Measurements from ENCODE around the gene PCDH9. TPM values are rescaled to one million over a fixed set of nuclear protein-coding genes. Genes with fewer than 3 reads are reported as not detected.

PCDH9 gene
- total and polyA plus RNA-seq, 2 experiments from 2014 or later: 0.31 to 0.52 TPM

GRCh38 chr13:67131393-67131792 lies 98.7 kb downstream of the PCDH9 start (continued):
- no peak for TF ChIP-seq ZNF462 (CRISPR knock-in tag; IDR thresholded peaks at IDR 0.05)
- TF ChIP-seq, protein P1, sequence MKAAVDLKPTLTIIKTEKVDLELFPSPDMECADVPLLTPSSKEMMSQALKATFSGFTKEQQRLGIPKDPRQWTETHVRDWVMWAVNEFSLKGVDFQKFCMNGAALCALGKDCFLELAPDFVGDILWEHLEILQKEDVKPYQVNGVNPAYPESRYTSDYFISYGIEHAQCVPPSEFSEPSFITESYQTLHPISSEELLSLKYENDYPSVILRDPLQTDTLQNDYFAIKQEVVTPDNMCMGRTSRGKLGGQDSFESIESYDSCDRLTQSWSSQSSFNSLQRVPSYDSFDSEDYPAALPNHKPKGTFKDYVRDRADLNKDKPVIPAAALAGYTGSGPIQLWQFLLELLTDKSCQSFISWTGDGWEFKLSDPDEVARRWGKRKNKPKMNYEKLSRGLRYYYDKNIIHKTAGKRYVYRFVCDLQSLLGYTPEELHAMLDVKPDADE (IDR thresholded peaks at IDR 0.05): no peak
- TF ChIP-seq ZNF114 (CRISPR knock-in tag; IDR thresholded peaks at IDR 0.05): no peak
- TF ChIP-seq CTCF (conservative IDR thresholded peaks at IDR 0.05; ENCODE audit: low read depth in 2 of 2): no peak

DNA sequence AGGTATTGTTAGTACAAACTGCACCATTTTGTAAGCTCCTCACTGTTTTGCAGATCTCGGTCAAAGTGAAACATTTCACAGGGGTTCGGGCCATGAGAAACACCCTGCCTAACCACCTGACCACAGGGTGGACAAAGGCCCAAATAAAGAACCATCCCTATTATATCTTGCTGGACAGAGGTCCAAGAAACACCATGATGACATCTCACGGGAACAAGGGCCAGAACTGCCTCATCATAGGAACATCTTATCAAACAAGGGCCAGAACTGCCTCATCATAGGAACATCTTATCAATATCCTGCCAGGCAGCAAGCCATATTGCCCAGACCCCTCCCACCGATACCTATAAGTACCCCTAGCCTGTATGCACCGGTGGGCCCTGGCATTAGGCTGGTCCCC lies 99.7 kb downstream of the PCDH9 start:
- H3K27me3 ChIP-seq (ENCODE audit: insufficient read depth): no peaks in the 10 kb centered on the region
- H3K27ac ChIP-seq (ENCODE audit: low read depth): no peak overlapping the region
- H3K4me3 ChIP-seq: no peak overlapping the region
- no peaks in the 10 kb centered on the region for H4K20me1 ChIP-seq (replicated peaks; ENCODE audit: insufficient read depth)
- H3K4me1 Mint-ChIP-seq: peaks cover 14% of the 10 kb centered on the region
- no peak overlapping the region for H3K27ac Mint-ChIP-seq
- H3K4me1 ChIP-seq (ENCODE audit: insufficient read depth): no peaks in the 10 kb centered on the region; the same call in none of the 2 replicates
- no peaks in the 10 kb centered on the region for H3K9me3 Mint-ChIP-seq
- H3K27me3 Mint-ChIP-seq (ENCODE audit: insufficient read depth, low read depth, poor library complexity): no peaks in the 10 kb centered on the region
- H3K4me2 ChIP-seq: no peak overlapping the region
- no peak for ATAC-seq
- no peak for DNase-seq (ENCODE audit: low spot score)
- no peaks in the 10 kb centered on the region for H3K36me3 Mint-ChIP-seq (ENCODE audit: low read depth)
- H3K79me2 ChIP-seq (replicated peaks; ENCODE audit: insufficient read depth): no peaks in the 10 kb centered on the region
- no peak overlapping the region for H2AFZ ChIP-seq
- no peak overlapping the region for H3K4me3 Mint-ChIP-seq
- H3K36me3 ChIP-seq (ENCODE audit: insufficient read depth): no peaks in the 10 kb centered on the region
- H3F3A ChIP-seq (replicated peaks; ENCODE audit: low read depth): no peaks in the 10 kb centered on the region
- no peaks in the 10 kb centered on the region for H3K9me2 ChIP-seq (ENCODE audit: insufficient read depth)
- TF ChIP-seq JUNB (IDR thresholded peaks at IDR 0.05; ENCODE audit: unreplicated experiment) (no peak), STAT1 (IDR thresholded peaks at IDR 0.05; ENCODE audit: unreplicated experiment) (no peak), ZNF331 (CRISPR knock-in tag; IDR thresholded peaks at IDR 0.05; ENCODE audit: low read depth) (no peak), POLR2AphosphoS5 (IDR thresholded peaks at IDR 0.05; ENCODE audit: low read depth) (no peak), EZH2phosphoT487 (IDR thresholded peaks at IDR 0.05; ENCODE audit: unreplicated experiment) (no peak)
- TF ChIP-seq, protein P2, sequence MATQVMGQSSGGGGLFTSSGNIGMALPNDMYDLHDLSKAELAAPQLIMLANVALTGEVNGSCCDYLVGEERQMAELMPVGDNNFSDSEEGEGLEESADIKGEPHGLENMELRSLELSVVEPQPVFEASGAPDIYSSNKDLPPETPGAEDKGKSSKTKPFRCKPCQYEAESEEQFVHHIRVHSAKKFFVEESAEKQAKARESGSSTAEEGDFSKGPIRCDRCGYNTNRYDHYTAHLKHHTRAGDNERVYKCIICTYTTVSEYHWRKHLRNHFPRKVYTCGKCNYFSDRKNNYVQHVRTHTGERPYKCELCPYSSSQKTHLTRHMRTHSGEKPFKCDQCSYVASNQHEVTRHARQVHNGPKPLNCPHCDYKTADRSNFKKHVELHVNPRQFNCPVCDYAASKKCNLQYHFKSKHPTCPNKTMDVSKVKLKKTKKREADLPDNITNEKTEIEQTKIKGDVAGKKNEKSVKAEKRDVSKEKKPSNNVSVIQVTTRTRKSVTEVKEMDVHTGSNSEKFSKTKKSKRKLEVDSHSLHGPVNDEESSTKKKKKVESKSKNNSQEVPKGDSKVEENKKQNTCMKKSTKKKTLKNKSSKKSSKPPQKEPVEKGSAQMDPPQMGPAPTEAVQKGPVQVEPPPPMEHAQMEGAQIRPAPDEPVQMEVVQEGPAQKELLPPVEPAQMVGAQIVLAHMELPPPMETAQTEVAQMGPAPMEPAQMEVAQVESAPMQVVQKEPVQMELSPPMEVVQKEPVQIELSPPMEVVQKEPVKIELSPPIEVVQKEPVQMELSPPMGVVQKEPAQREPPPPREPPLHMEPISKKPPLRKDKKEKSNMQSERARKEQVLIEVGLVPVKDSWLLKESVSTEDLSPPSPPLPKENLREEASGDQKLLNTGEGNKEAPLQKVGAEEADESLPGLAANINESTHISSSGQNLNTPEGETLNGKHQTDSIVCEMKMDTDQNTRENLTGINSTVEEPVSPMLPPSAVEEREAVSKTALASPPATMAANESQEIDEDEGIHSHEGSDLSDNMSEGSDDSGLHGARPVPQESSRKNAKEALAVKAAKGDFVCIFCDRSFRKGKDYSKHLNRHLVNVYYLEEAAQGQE (IDR thresholded peaks at IDR 0.05; ENCODE audit: unreplicated experiment): no peak
- TF ChIP-seq, protein P1 (IDR thresholded peaks at IDR 0.05): no peak

Measured in GM23338 (cell line).